GM23248 (cell line): ENCODE results near the gene AJAP1. TPM values are rescaled to one million over a fixed set of nuclear protein-coding genes. Genes with fewer than 3 reads are reported as not detected.

Experiments
- DNase-seq: peaks from one replicate; pipeline ENCODE4 v3.0.0-alpha.2; 2015
- H2AFZ ChIP-seq: fragments of 200-600 bp; sonication (generic); 2 replicates; pipeline ENCODE4 v1.6.1; 2016; ENCODE audit warnings: antibody characterized with exemption
- H3F3A ChIP-seq: fragments of 200-600 bp; sonication (generic); 2 replicates; pipeline ENCODE4 v1.6.1; 2016; ENCODE audit warnings: mild to moderate bottlenecking, antibody characterized with exemption, mixed run types; ENCODE audit not compliant: insufficient read depth
- H3K27ac ChIP-seq: fragments of 200-600 bp; sonication (generic); 2 replicates; pipeline ENCODE4 v1.5.1; 2016; ENCODE audit warnings: mild to moderate bottlenecking
- H3K27me3 ChIP-seq: fragments of 200-600 bp; sonication (generic); replicated peaks from 2 replicates; pipeline ENCODE4 v1.6.1; 2016; ENCODE audit warnings: mild to moderate bottlenecking; ENCODE audit not compliant: insufficient read depth
- H3K36me3 ChIP-seq: fragments of 200-600 bp; sonication (generic); 2 replicates; pipeline ENCODE4 v1.6.1; 2016; ENCODE audit warnings: low read depth, mild to moderate bottlenecking
- H3K4me1 ChIP-seq: fragments of 200-600 bp; sonication (generic); 2 replicates; pipeline ENCODE4 v1.6.1; 2016; ENCODE audit warnings: mild to moderate bottlenecking; ENCODE audit not compliant: insufficient read depth
- H3K4me2 ChIP-seq: fragments of 200-600 bp; sonication (generic); one replicate; pipeline ENCODE4 v1.6.1; 2016; ENCODE audit warnings: mild to moderate bottlenecking; ENCODE audit not compliant: unreplicated experiment
- H3K4me3 ChIP-seq: fragments of 200-600 bp; sonication (generic); 2 replicates; pipeline ENCODE4 v1.5.1; 2016; ENCODE audit warnings: mild to moderate bottlenecking
- H3K79me2 ChIP-seq: fragments of 200-600 bp; sonication (generic); 2 replicates; pipeline ENCODE4 v1.6.1; 2016; ENCODE audit warnings: mild to moderate bottlenecking; ENCODE audit not compliant: insufficient read depth
- H3K9ac ChIP-seq: fragments of 200-600 bp; sonication (generic); 2 replicates; pipeline ENCODE4 v1.6.1; 2016; ENCODE audit warnings: mild to moderate bottlenecking
- H3K9me2 ChIP-seq: fragments of 200-600 bp; sonication (generic); 2 replicates; pipeline ENCODE4 v1.6.1; 2016; ENCODE audit warnings: mixed run types, mild to moderate bottlenecking, moderate library complexity; ENCODE audit not compliant: insufficient read depth
- H3K9me3 ChIP-seq: fragments of 200-600 bp; sonication (generic); one replicate; pipeline ENCODE4 v1.6.1; 2017; ENCODE audit warnings: low read depth
- H4K20me1 ChIP-seq: fragments of 200-600 bp; sonication (generic); 2 replicates; pipeline ENCODE4 v1.6.0; 2016; ENCODE audit not compliant: insufficient read depth
- EZH2 ChIP-seq: fragments of 200-600 bp; sonication (generic); IDR thresholded peaks from 2 replicates; pipeline ENCODE4 v1.6.1; 2018; ENCODE audit warnings: antibody characterized with exemption, mild to moderate bottlenecking; ENCODE audit not compliant: insufficient read depth, poor library complexity, severe bottlenecking
- EZH2phosphoT487 ChIP-seq: fragments of 200-600 bp; sonication (generic); IDR thresholded peaks from 2 replicates; pipeline ENCODE4 v1.6.1; 2018; ENCODE audit warnings: antibody characterized with exemption, moderate library complexity, mild to moderate bottlenecking, low read depth; ENCODE audit not compliant: insufficient read depth
- WGBS, 2 experiments: methylation state at CpG; one replicate each; pipeline ENCODE4 v1.1.6; 2015 to 2017; ENCODE audit warnings: low lambda C conversion rate in 2 of 2, low coverage in 1 of 2; ENCODE audit errors: missing lambda C conversion rate in 2 of 2; 5-methylcytosine and 5-hydroxymethylcytosine counted together
- in situ Hi-C: fragments of 300-500 bp; cut with MboI; formaldehyde crosslinking; loops from 2 replicates; pipeline ENCODE4 v1.15.0; 2020
- polyA plus RNA-seq: library from polyadenylated mRNA; unstranded; fragments of >200 nt; fragmentation: Nextera tagmentation; extraction: Ambion mirVana; gene quantifications from 2 replicates; pipeline ENCODE4 v1.2.1, GENCODE V29; 2016
- total RNA-seq: library from RNA; depleted of rRNA; stranded (reverse); fragments of >200 nt; shearing (Covaris generic); gene quantifications from 2 replicates; pipeline ENCODE4 v1.2.3, GENCODE V29; 2014

Gene AJAP1
- total and polyA plus RNA-seq, 2 experiments from 2014 or later, result 0.03 to 0.86 TPM

DNA sequence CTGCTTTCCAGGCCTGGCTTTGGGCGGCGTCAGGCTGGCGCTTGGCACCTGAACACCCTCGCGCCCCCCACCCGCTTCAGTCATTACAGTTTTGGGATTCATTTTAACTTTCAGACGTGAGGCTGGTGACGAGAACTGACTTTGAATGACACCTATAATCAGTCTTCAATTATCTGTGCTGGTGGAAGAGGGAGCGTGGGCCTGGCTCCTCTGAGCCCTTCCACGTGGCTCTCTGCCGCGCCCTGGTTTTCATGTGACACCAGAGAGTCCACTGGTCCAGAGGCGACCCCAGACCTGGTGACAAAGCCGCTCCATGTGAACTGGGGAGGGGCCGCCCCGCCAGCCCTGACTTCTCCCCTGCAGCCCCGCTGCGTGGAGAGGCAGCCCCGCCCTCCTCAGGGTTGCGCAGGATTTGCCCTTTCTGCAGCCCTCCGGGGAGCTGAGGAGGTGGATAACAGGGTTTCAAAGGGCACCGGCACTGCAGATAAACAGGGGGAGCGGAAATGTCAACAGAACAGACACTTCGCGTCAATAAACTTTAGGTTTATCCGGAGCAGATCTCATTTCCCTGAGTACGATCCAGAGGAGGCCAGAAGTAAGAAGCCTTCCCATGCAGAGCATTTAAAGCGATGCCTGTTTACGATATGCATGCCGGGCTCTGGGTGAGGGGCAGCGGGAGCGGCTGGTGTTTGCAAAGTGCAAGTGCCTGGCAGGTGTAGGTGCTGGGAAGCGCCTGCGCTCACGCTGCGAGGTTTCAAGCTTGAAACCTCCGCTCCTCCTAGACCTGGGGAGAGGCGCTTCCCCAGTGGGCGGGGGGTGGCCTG is 56.4 kb downstream of the AJAP1 start:
- H3K9me3 ChIP-seq, result no peaks in the 10 kb centered on the region
- no peaks in the 10 kb centered on the region for H4K20me1 ChIP-seq
- TF ChIP-seq EZH2phosphoT487, result no peak
- no peak for TF ChIP-seq EZH2
- no peaks in the 10 kb centered on the region for H3F3A ChIP-seq
- no peaks in the 10 kb centered on the region for H3K9me2 ChIP-seq
- H3K36me3 ChIP-seq, result no peaks in the 10 kb centered on the region
- no peaks in the 10 kb centered on the region for H3K27me3 ChIP-seq
- no peak overlapping the region for H3K4me2 ChIP-seq
- no peak for DNase-seq
- H3K9ac ChIP-seq, result no peak overlapping the region
- 56 to 57% methylated on average over 39 of the region's 39 CpGs for WGBS, 2 experiments
- no peak overlapping the region for H3K4me3 ChIP-seq
- in situ Hi-C loops, result no loop called here
- H2AFZ ChIP-seq, result no peak overlapping the region
- H3K79me2 ChIP-seq, result no peaks in the 10 kb centered on the region
- no peaks in the 10 kb centered on the region for H3K4me1 ChIP-seq
- H3K27ac ChIP-seq, result no peak overlapping the region

DNA sequence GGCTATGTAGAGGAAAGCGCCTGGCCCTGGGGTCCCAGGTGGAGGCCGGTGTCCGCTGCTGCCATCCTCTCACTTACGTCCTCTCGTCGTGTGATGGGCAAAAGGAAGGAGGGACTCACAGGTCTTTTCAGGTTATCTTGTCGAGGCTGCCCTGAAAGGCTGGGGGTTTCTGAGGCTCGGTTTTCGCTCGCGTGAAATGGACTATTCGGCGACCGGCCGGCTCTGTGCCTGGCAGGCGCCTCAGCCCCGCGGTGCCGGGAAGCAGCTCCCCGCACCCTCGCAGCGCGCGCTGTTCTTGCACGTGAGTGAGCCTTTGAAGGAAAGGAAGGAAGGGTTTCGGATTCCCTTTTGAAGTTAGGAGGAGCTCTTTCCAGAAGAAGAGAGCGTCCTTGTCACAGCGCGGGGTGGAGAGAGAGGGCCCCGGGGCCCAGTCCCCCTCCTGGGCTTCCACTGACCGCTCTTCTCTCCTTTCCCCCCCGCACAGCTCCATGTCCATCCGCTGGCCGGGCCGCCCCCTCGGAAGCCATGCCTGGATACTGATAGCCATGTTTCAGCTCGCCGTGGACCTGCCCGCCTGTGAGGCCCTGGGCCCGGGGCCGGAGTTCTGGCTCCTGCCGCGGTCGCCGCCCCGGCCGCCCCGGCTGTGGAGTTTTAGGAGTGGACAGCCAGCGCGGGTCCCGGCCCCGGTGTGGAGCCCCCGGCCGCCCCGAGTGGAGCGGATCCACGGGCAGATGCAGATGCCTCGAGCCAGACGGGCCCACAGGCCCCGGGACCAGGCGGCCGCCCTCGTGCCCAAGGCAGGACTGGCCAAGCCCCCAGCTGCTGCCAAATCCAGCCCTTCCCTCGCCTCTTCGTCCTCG is 57.2 kb downstream of the AJAP1 start:
- in situ Hi-C loops, result no loop called here
- H3K9me3 ChIP-seq, result no peaks in the 10 kb centered on the region
- TF ChIP-seq EZH2 (no peak), EZH2phosphoT487 (no peak)
- no peaks in the 10 kb centered on the region for H3K36me3 ChIP-seq
- H3K4me2 ChIP-seq, result no peak overlapping the region
- no peak overlapping the region for H2AFZ ChIP-seq
- WGBS, 2 experiments, result 59 to 63% methylated on average over 50 to 56 of the region's 66 CpGs
- no peak for DNase-seq
- H3F3A ChIP-seq, result no peaks in the 10 kb centered on the region
- no peaks in the 10 kb centered on the region for H3K27me3 ChIP-seq
- no peaks in the 10 kb centered on the region for H3K9me2 ChIP-seq
- H3K9ac ChIP-seq, result no peak overlapping the region
- H3K4me1 ChIP-seq, result no peaks in the 10 kb centered on the region
- H3K4me3 ChIP-seq, result no peak overlapping the region
- H4K20me1 ChIP-seq, result no peaks in the 10 kb centered on the region
- no peaks in the 10 kb centered on the region for H3K79me2 ChIP-seq
- no peak overlapping the region for H3K27ac ChIP-seq

DNA sequence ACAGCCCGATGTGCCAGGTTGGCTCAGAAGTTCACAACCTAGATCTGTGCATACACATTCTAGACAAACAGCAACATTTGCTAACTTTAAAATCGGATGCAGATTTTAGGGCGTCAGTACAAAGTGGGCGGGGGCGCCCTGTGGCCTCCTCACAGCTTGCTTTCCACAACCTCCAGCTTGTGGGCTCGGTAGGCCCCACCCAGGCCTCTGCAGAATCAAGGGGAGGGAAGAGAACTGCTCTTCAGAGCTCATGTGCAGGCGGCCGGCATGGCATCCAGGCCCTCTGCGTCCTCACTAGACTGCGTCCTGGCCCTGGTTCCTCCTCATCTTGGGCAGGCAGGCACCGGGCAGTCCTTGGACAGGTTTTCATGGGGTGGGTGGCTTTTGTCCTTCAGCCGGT is 59.3 kb downstream of the AJAP1 start:
- no peak overlapping the region for H2AFZ ChIP-seq
- H3K4me2 ChIP-seq, result no peak overlapping the region
- H3K9me2 ChIP-seq, result no peaks in the 10 kb centered on the region
- H3K27ac ChIP-seq, result no peak overlapping the region
- in situ Hi-C loops, result no loop called here
- H3K4me1 ChIP-seq, result no peaks in the 10 kb centered on the region
- no peaks in the 10 kb centered on the region for H3K9me3 ChIP-seq
- no peaks in the 10 kb centered on the region for H3K27me3 ChIP-seq
- TF ChIP-seq EZH2phosphoT487 (no peak), EZH2 (no peak)
- 20 to 37% methylated on average over 12 of the region's 12 CpGs for WGBS, 2 experiments
- H3K4me3 ChIP-seq, result no peak overlapping the region
- DNase-seq, result no peak
- H3F3A ChIP-seq, result no peaks in the 10 kb centered on the region
- no peak overlapping the region for H3K9ac ChIP-seq
- H4K20me1 ChIP-seq, result no peaks in the 10 kb centered on the region
- H3K79me2 ChIP-seq, result no peaks in the 10 kb centered on the region
- H3K36me3 ChIP-seq, result no peaks in the 10 kb centered on the region

GRCh38 chr1:4716406-4716805 is 62.0 kb downstream of the AJAP1 start:
- Histone ChIP-seq H3K27me3 (no peaks in the 10 kb centered on the region), H3K4me1 (no peaks in the 10 kb centered on the region), H3K9ac (no peak overlapping the region), H3K9me2 (no peaks in the 10 kb centered on the region), H2AFZ (no peak overlapping the region), H3K36me3 (no peaks in the 10 kb centered on the region), H3K4me3 (no peak overlapping the region), H3K9me3 (no peaks in the 10 kb centered on the region), H3K79me2 (no peaks in the 10 kb centered on the region), H3F3A (no peaks in the 10 kb centered on the region), H3K27ac (no peak overlapping the region), H4K20me1 (no peaks in the 10 kb centered on the region), H3K4me2 (no peak overlapping the region)
- no peak for TF ChIP-seq EZH2
- TF ChIP-seq EZH2phosphoT487, result no peak
- in situ Hi-C loops, result no loop called here
- DNase-seq, result no peak
